Germinal center (tissue), 1 donor: ENCODE measurements around the gene PPP1R3E.
"Not testable (repeated sequence)": the region's sequence is repeated elsewhere in the genome, so short reads cannot be mapped to it uniquely, and the experiment has no call there.

ENCODE experiments used
- DNase-seq: peaks from one replicate; pipeline ENCODE4 v3.0.0; 2012; ENCODE audit warnings: mixed read lengths, low spot score

The PPP1R3E gene

GRCh38 chr14:23297611-23298277 lies 4.9 kb downstream of the PPP1R3E start:
- no peak for DNase-seq

GRCh38 chr14:23297096-23297495 lies 5.6 kb downstream of the PPP1R3E start:
- DNase-seq = no peak

GRCh38 chr14:23296012-23296777 lies 6.5 kb downstream of the PPP1R3E start:
- DNase-seq = no peak

- peak; percentile 22 for DNase-seq
Measured at GRCh38 chr14:23294734-23295561, 7.7 kb downstream of the PPP1R3E start.

GRCh38 chr14:23286902-23287479 lies 15.7 kb downstream of the PPP1R3E start:
- DNase-seq = no peak

- DNase-seq = peak; percentile 98
Measured at GRCh38 chr14:23286020-23286901, 16.4 kb downstream of the PPP1R3E start, which contains the start of gene HOMEZ. Gene HOMEZ, minus strand, starts transcription at chr14:23286132. Its CDS starts 180 bp downstream, at chr14:23285952.

GRCh38 chr14:23285530-23286019 lies 17.1 kb downstream of the PPP1R3E start:
- DNase-seq = no peak

- no peak for DNase-seq
Measured at GRCh38 chr14:23284654-23285529, 17.8 kb downstream of the PPP1R3E start.

- DNase-seq = no peak
Measured at GRCh38 chr14:23281247-23281646, 21.4 kb downstream of the PPP1R3E start.

- not testable (repeated sequence) for DNase-seq
Measured at GRCh38 chr14:23277928-23278327, 24.7 kb downstream of the PPP1R3E start.

GRCh38 chr14:23277189-23277588 lies 25.5 kb downstream of the PPP1R3E start:
- DNase-seq = no peak

GRCh38 chr14:23275412-23275811 lies 27.2 kb downstream of the PPP1R3E start:
- no peak for DNase-seq

- DNase-seq = no peak
Measured at GRCh38 chr14:23269193-23269592, 33.5 kb downstream of the PPP1R3E start.

GRCh38 chr14:23260849-23261248 lies 41.8 kb downstream of the PPP1R3E start:
- DNase-seq = not testable (repeated sequence)

GRCh38 chr14:23259426-23259825 lies 43.2 kb downstream of the PPP1R3E start:
- DNase-seq = no peak

GRCh38 chr14:23258256-23258655 lies 44.4 kb downstream of the PPP1R3E start:
- no peak for DNase-seq

GRCh38 chr14:23252420-23253333 lies 50.0 kb downstream of the PPP1R3E start:
- DNase-seq = no peak

- no peak for DNase-seq
Measured at GRCh38 chr14:23252006-23252405, 50.7 kb downstream of the PPP1R3E start.

- DNase-seq = no peak
Measured at GRCh38 chr14:23249824-23250223, 52.8 kb downstream of the PPP1R3E start.
